ENCODE results near the gene TTC34.

DNA sequence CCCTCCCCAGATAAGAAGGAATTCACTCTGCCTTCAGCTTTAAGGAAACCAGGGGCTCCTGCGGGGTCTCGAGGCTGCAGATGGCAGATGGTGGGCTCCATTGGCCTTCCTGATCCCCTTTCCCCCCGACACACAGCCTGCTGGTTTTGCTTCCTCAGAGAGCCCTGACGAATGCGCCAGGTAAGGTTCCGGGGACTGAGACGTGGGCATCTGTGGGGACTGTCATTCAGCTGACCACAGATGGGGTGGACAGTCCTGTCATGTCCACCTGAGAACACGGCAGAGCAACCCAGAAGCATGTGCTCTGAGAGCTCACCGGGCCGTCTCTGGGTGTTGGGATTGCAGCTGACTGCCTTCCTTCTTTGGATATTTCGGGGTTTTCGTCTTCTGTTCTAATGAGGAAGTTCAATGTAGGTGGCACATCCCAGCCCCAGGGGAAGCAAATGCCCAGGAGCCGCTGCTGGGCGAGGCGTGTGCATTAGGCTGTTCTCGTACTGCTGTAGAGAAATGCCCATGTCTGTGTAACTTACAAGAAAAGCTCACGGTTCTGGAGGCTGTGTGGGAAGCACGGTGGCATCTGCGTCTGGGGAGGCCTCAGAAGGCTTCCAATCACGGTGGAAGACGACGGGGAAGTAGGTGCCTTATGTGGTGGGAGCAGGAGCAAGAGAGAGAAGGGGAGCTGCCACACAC lies 22.6 kb upstream of the TTC34 start:
- TF ChIP-seq CTCF (IDR thresholded peaks at IDR 0.05 in 4 of 5, conservative IDR thresholded peaks at IDR 0.05 in 1 of 5), result no peak
- TF ChIP-seq POLR2A (IDR thresholded peaks at IDR 0.05), result no peak
